ENCODE measurements around the gene SEMA3A. TPM values are rescaled to one million over a fixed set of nuclear protein-coding genes. Genes with fewer than 3 reads are reported as not detected.

The SEMA3A gene
- total and polyA plus RNA-seq, 2 of the 13 experiments (the other 11 are each of a cell fraction or from before 2014, with no cell fraction given): 0.29 to 1.2 TPM

DNA sequence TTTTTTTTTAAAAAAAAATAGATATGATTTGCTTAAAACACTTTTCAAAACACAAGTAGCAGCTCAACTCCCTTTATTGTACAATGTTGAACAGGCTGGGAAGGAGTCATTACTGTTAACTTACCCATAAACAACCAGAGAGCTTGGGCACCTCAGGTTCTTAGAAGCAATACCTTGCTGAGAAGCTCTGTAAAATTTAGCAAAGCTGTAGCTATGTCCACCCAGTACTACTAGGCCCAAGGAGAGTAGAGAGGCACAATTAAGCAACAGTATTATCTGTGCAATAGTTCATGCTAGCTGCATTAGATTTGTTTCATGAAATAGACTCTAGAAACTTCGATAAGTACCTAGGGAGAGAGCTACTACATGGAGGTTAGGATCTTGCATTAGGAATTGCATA, 32.0 kb downstream of the SEMA3A start (continued):
- TF ChIP-seq GLI4 (CRISPR knock-in tag; IDR thresholded peaks at IDR 0.05; ENCODE audit: borderline replicate concordance): no peak

DNA sequence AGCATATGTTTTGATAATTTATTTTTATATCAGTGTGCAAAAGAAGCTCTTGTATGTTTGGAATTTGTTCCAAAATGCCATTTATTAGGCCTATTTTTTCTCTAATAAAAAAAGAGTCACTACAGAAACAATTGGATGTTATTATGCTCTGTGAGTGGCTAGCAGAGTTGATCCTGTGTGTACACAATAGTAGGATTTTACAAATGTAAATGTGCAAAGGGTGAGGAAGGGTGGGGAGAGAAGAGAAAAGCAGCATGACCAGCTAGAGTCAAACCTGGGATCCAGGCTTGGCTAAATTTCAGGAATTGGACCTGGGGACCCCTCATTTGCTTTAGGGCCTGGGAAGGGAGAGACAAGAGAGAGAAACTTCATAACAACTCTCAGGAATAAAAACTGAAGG, 32.5 kb downstream of the SEMA3A start:
- Histone ChIP-seq H3K4me1 (ENCODE audit: insufficient read depth, low read length) (no peaks in the 10 kb centered on the region), H4K20me1 (ENCODE audit: insufficient read depth, low read length) (no peaks in the 10 kb centered on the region), H3K79me2 (ENCODE audit: insufficient read depth, low read length) (no peaks in the 10 kb centered on the region), H3K4me3 (replicated peaks in 1 of 3; ENCODE audit: insufficient read depth in 1 of 3, low read depth in 2 of 3, low read length in 3 of 3) (no peak overlapping the region), H3K27ac (ENCODE audit: extremely low read length, insufficient read depth, low read length) (no peak overlapping the region), H3K4me2 (ENCODE audit: low read depth, low read length) (no peak overlapping the region), H2AFZ (ENCODE audit: low read length) (no peak overlapping the region), H3K36me3 (replicated peaks in 1 of 2; ENCODE audit: control insufficient read depth in 1 of 2, insufficient read depth in 2 of 2, low read length in 2 of 2) (no peaks in the 10 kb centered on the region), H3K9me3 (ENCODE audit: low read length) (no peaks in the 10 kb centered on the region), H3K9ac (ENCODE audit: insufficient read depth, low read depth, low read length) (no peak overlapping the region), H3K27me3 (ENCODE audit: control insufficient read depth in 1 of 2, insufficient read depth in 2 of 2, low read length in 2 of 2) (no peaks in the 10 kb centered on the region)
- no TSS peak for BruUV-seq (replicated peaks)
- DNase-seq (ENCODE audit: low spot score) (no peak), ATAC-seq (no peak), FAIRE-seq (no peak)
- ChIA-PET CTCF (ENCODE audit: low intra/inter-chr PET ratio, low total read pairs) (no interaction called here), POLR2A (no interaction called here)
- in situ Hi-C loops (cut with HindIII; ENCODE audit: extremely low pct_ligation_motif_present, low pct_unique_long_range_greater_than_20kb): no loop called here
- TF ChIP-seq MAFG (CRISPR knock-in tag; IDR thresholded peaks at IDR 0.05) (no peak), GATA4 (IDR thresholded peaks at IDR 0.05; ENCODE audit: borderline replicate concordance, low read depth) (no peak), ZNF260 (CRISPR knock-in tag; IDR thresholded peaks at IDR 0.05; ENCODE audit: borderline replicate concordance, low read depth) (no peak), SP4 (CRISPR knock-in tag; IDR thresholded peaks at IDR 0.05) (no peak), MED13 (CRISPR knock-in tag; IDR thresholded peaks at IDR 0.05) (no peak)
- TF ChIP-seq, protein P1, sequence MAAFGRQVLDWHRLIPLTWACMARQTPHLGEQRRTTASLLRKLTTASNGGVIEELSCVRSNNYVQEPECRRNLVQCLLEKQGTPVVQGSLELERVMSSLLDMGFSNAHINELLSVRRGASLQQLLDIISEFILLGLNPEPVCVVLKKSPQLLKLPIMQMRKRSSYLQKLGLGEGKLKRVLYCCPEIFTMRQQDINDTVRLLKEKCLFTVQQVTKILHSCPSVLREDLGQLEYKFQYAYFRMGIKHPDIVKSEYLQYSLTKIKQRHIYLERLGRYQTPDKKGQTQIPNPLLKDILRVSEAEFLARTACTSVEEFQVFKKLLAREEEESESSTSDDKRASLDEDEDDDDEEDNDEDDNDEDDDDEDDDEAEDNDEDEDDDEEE (CRISPR knock-in tag; IDR thresholded peaks at IDR 0.05): no peak
- TF ChIP-seq, protein P2, sequence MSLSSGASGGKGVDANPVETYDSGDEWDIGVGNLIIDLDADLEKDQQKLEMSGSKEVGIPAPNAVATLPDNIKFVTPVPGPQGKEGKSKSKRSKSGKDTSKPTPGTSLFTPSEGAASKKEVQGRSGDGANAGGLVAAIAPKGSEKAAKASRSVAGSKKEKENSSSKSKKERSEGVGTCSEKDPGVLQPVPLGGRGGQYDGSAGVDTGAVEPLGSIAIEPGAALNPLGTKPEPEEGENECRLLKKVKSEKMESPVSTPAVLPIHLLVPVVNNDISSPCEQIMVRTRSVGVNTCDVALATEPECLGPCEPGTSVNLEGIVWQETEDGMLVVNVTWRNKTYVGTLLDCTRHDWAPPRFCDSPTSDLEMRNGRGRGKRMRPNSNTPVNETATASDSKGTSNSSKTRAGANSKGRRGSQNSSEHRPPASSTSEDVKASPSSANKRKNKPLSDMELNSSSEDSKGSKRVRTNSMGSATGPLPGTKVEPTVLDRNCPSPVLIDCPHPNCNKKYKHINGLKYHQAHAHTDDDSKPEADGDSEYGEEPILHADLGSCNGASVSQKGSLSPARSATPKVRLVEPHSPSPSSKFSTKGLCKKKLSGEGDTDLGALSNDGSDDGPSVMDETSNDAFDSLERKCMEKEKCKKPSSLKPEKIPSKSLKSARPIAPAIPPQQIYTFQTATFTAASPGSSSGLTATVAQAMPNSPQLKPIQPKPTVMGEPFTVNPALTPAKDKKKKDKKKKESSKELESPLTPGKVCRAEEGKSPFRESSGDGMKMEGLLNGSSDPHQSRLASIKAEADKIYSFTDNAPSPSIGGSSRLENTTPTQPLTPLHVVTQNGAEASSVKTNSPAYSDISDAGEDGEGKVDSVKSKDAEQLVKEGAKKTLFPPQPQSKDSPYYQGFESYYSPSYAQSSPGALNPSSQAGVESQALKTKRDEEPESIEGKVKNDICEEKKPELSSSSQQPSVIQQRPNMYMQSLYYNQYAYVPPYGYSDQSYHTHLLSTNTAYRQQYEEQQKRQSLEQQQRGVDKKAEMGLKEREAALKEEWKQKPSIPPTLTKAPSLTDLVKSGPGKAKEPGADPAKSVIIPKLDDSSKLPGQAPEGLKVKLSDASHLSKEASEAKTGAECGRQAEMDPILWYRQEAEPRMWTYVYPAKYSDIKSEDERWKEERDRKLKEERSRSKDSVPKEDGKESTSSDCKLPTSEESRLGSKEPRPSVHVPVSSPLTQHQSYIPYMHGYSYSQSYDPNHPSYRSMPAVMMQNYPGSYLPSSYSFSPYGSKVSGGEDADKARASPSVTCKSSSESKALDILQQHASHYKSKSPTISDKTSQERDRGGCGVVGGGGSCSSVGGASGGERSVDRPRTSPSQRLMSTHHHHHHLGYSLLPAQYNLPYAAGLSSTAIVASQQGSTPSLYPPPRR (CRISPR knock-in tag; IDR thresholded peaks at IDR 0.05; ENCODE audit: borderline replicate concordance): no peak
- TF ChIP-seq, protein P3, sequence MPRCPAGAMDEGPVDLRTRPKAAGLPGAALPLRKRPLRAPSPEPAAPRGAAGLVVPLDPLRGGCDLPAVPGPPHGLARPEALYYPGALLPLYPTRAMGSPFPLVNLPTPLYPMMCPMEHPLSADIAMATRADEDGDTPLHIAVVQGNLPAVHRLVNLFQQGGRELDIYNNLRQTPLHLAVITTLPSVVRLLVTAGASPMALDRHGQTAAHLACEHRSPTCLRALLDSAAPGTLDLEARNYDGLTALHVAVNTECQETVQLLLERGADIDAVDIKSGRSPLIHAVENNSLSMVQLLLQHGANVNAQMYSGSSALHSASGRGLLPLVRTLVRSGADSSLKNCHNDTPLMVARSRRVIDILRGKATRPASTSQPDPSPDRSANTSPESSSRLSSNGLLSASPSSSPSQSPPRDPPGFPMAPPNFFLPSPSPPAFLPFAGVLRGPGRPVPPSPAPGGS (CRISPR knock-in tag; IDR thresholded peaks at IDR 0.05): no peak
- TF ChIP-seq, protein P4, sequence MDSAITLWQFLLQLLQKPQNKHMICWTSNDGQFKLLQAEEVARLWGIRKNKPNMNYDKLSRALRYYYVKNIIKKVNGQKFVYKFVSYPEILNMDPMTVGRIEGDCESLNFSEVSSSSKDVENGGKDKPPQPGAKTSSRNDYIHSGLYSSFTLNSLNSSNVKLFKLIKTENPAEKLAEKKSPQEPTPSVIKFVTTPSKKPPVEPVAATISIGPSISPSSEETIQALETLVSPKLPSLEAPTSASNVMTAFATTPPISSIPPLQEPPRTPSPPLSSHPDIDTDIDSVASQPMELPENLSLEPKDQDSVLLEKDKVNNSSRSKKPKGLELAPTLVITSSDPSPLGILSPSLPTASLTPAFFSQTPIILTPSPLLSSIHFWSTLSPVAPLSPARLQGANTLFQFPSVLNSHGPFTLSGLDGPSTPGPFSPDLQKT (CRISPR knock-in tag; IDR thresholded peaks at IDR 0.05; ENCODE audit: borderline replicate concordance): no peak
- intact Hi-C loops (cut with micrococcal nuclease; ENCODE audit: unreplicated experiment): no loop called here
